ENCODE measurements around the gene DUS1L.

Gene DUS1L

DNA sequence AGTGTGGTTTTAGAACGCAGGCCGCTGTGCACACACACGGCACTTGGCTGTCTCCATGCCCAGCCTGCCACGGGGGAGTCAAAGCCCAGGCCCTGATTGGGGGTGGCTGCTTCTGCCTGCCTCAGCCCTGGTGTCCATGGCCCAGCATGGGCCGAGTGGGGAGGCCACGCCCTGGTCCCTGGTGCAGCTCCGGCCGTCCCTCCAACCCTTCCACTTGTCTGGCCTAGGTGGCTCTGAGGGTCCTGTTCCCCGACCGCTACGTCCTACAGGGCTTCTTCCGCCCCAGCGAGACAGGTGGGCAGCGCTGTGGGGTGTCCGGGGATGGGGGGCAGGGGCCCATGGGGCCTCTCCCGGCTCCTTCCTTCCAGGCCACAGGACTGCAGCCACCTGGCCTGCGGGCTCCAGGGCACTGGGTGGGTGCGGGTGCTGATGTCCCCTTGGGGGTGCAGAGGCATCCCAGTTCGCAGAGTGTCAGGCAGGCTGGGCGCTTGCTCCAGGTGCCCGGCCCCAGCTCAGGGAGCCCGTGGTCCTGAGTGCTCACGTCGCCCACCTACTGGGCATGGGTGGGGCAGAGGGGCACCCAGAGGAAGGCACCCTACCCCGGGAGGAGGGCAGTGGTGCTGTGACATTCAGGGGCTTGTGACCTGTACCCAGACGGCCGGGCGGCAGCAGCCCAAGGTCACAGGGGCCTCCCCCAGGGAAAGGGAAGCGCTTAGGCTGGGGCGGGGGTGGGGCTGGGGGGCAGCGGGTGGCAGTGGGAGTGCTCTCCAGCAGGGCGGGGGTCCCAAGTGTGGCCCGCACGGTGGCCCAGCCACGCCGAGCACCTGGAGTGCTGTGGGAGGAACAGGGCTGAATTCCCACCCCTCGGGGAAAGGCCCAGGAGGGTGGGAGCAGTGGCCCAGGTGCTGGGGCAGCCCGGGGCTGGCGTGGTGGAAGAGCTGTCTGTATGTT lies 54.8 kb downstream of the DUS1L start:
- TF ChIP-seq, protein P1, sequence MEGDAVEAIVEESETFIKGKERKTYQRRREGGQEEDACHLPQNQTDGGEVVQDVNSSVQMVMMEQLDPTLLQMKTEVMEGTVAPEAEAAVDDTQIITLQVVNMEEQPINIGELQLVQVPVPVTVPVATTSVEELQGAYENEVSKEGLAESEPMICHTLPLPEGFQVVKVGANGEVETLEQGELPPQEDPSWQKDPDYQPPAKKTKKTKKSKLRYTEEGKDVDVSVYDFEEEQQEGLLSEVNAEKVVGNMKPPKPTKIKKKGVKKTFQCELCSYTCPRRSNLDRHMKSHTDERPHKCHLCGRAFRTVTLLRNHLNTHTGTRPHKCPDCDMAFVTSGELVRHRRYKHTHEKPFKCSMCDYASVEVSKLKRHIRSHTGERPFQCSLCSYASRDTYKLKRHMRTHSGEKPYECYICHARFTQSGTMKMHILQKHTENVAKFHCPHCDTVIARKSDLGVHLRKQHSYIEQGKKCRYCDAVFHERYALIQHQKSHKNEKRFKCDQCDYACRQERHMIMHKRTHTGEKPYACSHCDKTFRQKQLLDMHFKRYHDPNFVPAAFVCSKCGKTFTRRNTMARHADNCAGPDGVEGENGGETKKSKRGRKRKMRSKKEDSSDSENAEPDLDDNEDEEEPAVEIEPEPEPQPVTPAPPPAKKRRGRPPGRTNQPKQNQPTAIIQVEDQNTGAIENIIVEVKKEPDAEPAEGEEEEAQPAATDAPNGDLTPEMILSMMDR (IDR thresholded peaks at IDR 0.05; ENCODE audit: insufficient read depth, low read depth, low read length, missing control alignments): no peak
- no peak for DNase-seq (ENCODE audit: low read depth)
- H3K4me3 ChIP-seq (ENCODE audit: low read depth, low read length): no peak overlapping the region

DNA sequence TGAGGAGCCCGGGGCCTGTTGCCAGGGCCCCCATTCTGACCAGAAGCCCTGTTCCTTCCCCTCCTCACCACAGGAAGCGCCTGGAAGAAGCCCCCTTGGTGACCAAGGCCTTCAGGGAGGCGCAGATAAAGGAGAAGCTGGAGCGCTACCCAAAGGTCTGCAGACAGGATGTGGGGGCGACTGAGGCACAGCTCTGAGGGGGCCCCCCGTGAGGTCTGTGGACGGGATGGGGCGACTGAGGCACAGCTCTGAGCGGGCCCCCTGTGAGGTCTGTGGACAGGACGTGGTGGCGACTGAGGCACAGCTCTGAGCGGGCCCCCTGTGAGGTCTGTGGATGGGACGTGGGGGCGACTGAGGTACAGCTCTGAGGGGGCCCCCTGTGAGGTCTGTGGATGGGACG lies 56.2 kb downstream of the DUS1L start:
- no peak overlapping the region for H3K4me3 ChIP-seq (ENCODE audit: low read depth, low read length)
- DNase-seq (ENCODE audit: low read depth): no peak
- TF ChIP-seq, protein P1 (IDR thresholded peaks at IDR 0.05; ENCODE audit: insufficient read depth, low read depth, low read length, missing control alignments): no peak

DNA sequence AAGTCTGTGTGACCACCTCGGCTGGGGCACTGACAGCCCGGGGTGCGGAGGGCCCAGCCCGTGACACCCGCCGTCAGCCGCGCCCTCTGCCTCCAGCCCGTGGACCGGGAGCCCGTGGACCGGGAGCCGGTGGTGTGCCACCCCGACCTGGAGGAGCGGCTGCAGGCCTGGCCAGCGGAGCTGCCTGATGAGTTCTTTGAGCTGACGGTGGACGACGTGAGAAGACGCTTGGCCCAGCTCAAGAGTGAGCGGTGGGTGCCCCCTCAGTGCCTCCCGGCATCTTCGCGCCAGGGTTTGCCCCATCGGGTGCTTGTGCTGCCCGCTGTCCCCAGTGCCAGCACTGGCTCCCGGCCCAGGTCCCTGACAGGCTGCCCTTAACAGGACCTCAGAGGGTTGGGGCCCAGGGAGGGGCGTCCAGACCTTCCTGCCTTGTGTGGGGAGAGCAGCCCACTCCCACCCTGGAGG lies 56.6 kb downstream of the DUS1L start:
- no peak for DNase-seq (ENCODE audit: low read depth)
- TF ChIP-seq, protein P1 (IDR thresholded peaks at IDR 0.05; ENCODE audit: insufficient read depth, low read depth, low read length, missing control alignments): no peak
- H3K4me3 ChIP-seq (ENCODE audit: low read depth, low read length): no peak overlapping the region

DNA sequence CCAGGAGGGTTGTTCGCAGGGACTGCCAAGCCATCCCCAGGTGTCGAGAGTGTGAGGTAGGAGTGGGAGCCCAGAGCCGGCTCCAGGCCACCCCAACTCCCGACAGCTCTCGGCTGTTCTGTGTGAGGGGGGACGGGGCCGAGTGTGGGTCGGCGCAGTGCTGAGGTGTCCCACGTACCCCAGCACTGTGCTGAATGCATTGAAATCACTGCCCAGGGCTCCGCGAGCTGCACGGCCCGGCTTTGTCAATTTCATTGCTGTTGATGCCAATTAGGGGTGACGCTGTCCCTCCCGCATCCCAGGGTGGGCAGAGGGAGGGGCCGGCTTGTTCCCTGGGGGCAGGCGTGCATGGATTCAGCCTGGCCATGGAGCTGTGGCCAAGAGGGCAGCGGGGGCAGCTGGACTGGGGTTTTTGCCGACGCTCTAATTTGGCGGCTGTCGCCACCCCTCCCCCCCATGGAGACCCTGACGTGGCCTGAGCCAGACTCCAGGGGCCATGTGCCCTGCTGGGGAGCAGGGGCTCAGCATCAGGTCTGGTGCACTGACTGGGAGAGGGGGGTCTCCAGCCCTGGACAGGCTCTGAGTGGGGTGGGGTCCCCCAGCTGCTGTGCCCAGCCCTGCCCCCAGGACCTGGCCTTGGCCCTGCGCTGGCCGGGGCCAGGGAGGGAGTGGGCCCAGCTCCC lies 57.2 kb downstream of the DUS1L start:
- DNase-seq (ENCODE audit: low read depth): no peak
- TF ChIP-seq, protein P1 (IDR thresholded peaks at IDR 0.05; ENCODE audit: insufficient read depth, low read depth, low read length, missing control alignments): no peak
- H3K4me3 ChIP-seq (ENCODE audit: low read depth, low read length): no peak overlapping the region

Measured in GM12865 (cell line).